Measurements from ENCODE around the gene CCDC87. TPM values are rescaled to one million over a fixed set of nuclear protein-coding genes. Genes with fewer than 3 reads are reported as not detected.

CCDC87 gene
- total and polyA plus RNA-seq, 2 donors (not counting 3 experiments of a cell fraction or from before 2014, with no cell fraction given), result 0.06 to 0.22 TPM

DNA sequence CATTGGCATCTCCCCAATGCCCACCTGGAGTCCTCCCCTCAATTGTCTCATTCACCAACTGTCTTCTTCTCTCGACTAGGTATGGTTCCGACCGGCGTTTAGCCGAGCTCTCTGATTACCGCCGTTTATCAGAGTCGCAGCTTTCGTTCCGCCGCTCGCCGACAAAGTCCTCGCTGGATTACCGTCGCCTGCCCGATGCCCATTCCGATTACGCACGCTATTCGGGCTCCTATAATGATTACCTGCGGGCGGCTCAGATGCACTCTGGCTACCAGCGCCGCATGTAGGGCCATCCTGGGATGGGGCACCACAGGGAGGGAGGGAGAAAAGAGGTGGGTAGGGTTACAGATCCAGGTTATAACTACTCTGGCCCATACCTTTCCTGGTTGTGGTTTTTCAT, 33.5 kb upstream of the CCDC87 start:
- no peaks in the 10 kb centered on the region for H3K9me3 ChIP-seq (replicated peaks; ENCODE audit: control insufficient read depth, insufficient read depth, low read length)
- FAIRE-seq, result no peak
- no peak overlapping the region for H2AFZ ChIP-seq (ENCODE audit: low read depth, low read length)
- peaks cover 100% of the 10 kb centered on the region for H3K79me2 ChIP-seq (ENCODE audit: control insufficient read depth, insufficient read depth, low read length)
- ChIA-PET POLR2A (no interaction called here), CTCF (no interaction called here)
- no TSS peak for BruUV-seq (replicated peaks)
- peaks cover 18% of the 10 kb centered on the region for H4K20me1 ChIP-seq (replicated peaks; ENCODE audit: control insufficient read depth, extremely low read depth, insufficient read depth, low read length)
- intact Hi-C loops (cut with micrococcal nuclease), result no loop called here
- H3K4me3 ChIP-seq (replicated peaks in 1 of 3; ENCODE audit: insufficient read depth in 1 of 3, low read depth in 1 of 3, low read length in 3 of 3), result no peak overlapping the region
- no peaks in the 10 kb centered on the region for H3K9me1 ChIP-seq (replicated peaks; ENCODE audit: control insufficient read depth, extremely low read depth, insufficient read depth, low read length)
- H3K4me1 ChIP-seq (ENCODE audit: control insufficient read depth, extremely low read depth, insufficient read depth, low read length), result no peaks in the 10 kb centered on the region
- H3K27me3 ChIP-seq (ENCODE audit: control insufficient read depth in 2 of 2, insufficient read depth in 2 of 2, low read length in 2 of 2), result no peaks in the 10 kb centered on the region
- no peak for TF ChIP-seq MAX (IDR thresholded peaks at IDR 0.05; ENCODE audit: insufficient read depth, insufficient read length)
- no peak for TF ChIP-seq CTCF (IDR thresholded peaks at IDR 0.05; ENCODE audit: extremely low read depth in 1 of 2, insufficient read depth in 1 of 2, low read depth in 1 of 2, low read length in 2 of 2)
- no peak for TF ChIP-seq GATA2 (IDR thresholded peaks at IDR 0.05; ENCODE audit: insufficient read depth, insufficient read length, low read depth, low read length)
- TF ChIP-seq EZH2 (IDR thresholded peaks at IDR 0.05; ENCODE audit: borderline replicate concordance, low read depth, low read length, severe bottlenecking), result no peak
- no peak for TF ChIP-seq FOS (IDR thresholded peaks at IDR 0.05; ENCODE audit: borderline replicate concordance, insufficient read depth, low read length)
- no peak for TF ChIP-seq POLR2AphosphoS5 (IDR thresholded peaks at IDR 0.05; ENCODE audit: insufficient read depth, low read depth, low read length)
- no peak for TF ChIP-seq JUN (IDR thresholded peaks at IDR 0.05; ENCODE audit: borderline replicate concordance, insufficient read depth, insufficient read length, low read depth)
- TF ChIP-seq MYC (IDR thresholded peaks at IDR 0.05; ENCODE audit: low read depth, low read length), result no peak
- no peak for TF ChIP-seq POLR2A (IDR thresholded peaks at IDR 0.05; ENCODE audit: low read depth, low read length)
- no peak overlapping the region for H3K27ac ChIP-seq (ENCODE audit: insufficient read depth, low read depth, low read length)
- no peak for DNase-seq (ENCODE audit: low read depth, low spot score)
- H3K9ac ChIP-seq (replicated peaks; ENCODE audit: extremely low read depth, insufficient read depth, low read length), result no peak overlapping the region
- dilution Hi-C loops (cut with MboI; ENCODE audit: extremely low pct_ligation_motif_present, low sequenced_read_pairs), result no loop called here
- no peak overlapping the region for H3K4me2 ChIP-seq (ENCODE audit: insufficient read depth, low read length)
- H3K36me3 ChIP-seq (ENCODE audit: control insufficient read depth in 2 of 2, extremely low read depth in 1 of 2, insufficient read depth in 2 of 2, low read length in 2 of 2), result peaks cover 49 to 54% of the 10 kb centered on the region in 2 experiments
